Cerebellar cortex (tissue), 1 donor: ENCODE measurements around the gene KIRREL3.

Experiments used
- DNase-seq: peaks from one replicate; pipeline ENCODE4 v3.0.0-alpha.2; 2015; ENCODE audit warnings: low spot score

Gene KIRREL3

GRCh38 chr11:126630893-126631798 is 369.4 kb downstream of the KIRREL3 start:
- DNase-seq, result no peak

GRCh38 chr11:126630488-126630887 is 370.1 kb downstream of the KIRREL3 start:
- DNase-seq, result no peak

- no peak for DNase-seq
Measured at GRCh38 chr11:126628790-126629621, 371.6 kb downstream of the KIRREL3 start.

GRCh38 chr11:126628450-126628789 is 372.1 kb downstream of the KIRREL3 start:
- DNase-seq, result no peak

GRCh38 chr11:126627421-126627820 is 373.1 kb downstream of the KIRREL3 start:
- no peak for DNase-seq

- no peak for DNase-seq
Measured at GRCh38 chr11:126624506-126624905, 376.1 kb downstream of the KIRREL3 start.

GRCh38 chr11:126619516-126619915 is 381.1 kb downstream of the KIRREL3 start:
- DNase-seq, result no peak

GRCh38 chr11:126615845-126616244 is 384.7 kb downstream of the KIRREL3 start:
- DNase-seq, result no peak

- no peak for DNase-seq
Measured at GRCh38 chr11:126613272-126613671, 387.3 kb downstream of the KIRREL3 start.

- DNase-seq, result no peak
Measured at GRCh38 chr11:126612671-126613070, 387.9 kb downstream of the KIRREL3 start.

- DNase-seq, result no peak
Measured at GRCh38 chr11:126611438-126611837, 389.1 kb downstream of the KIRREL3 start.

- no peak for DNase-seq
Measured at GRCh38 chr11:126608658-126609057, 391.9 kb downstream of the KIRREL3 start.

GRCh38 chr11:126607776-126608541 is 392.6 kb downstream of the KIRREL3 start:
- DNase-seq, result no peak

- peak; percentile 22 for DNase-seq
Measured at GRCh38 chr11:126607374-126607773, 393.2 kb downstream of the KIRREL3 start.

- DNase-seq, result no peak
Measured at GRCh38 chr11:126606484-126606883, 394.1 kb downstream of the KIRREL3 start.

- no peak for DNase-seq
Measured at GRCh38 chr11:126604461-126604860, 396.1 kb downstream of the KIRREL3 start.

GRCh38 chr11:126603486-126603885 is 397.1 kb downstream of the KIRREL3 start:
- no peak for DNase-seq

GRCh38 chr11:126602993-126603392 is 397.6 kb downstream of the KIRREL3 start:
- no peak for DNase-seq

GRCh38 chr11:126602349-126602940 is 398.1 kb downstream of the KIRREL3 start:
- DNase-seq, result no peak

GRCh38 chr11:126601550-126602215 is 398.9 kb downstream of the KIRREL3 start:
- no peak for DNase-seq

- no peak for DNase-seq
Measured at GRCh38 chr11:126601136-126601535, 399.4 kb downstream of the KIRREL3 start.
